ENCODE measurements around the gene PRKD3. TPM values are rescaled to one million over a fixed set of nuclear protein-coding genes. Genes with fewer than 3 reads are reported as not detected.

The PRKD3 gene
- total RNA-seq, 1 experiment from 2014 or later: 96.4 TPM

DNA sequence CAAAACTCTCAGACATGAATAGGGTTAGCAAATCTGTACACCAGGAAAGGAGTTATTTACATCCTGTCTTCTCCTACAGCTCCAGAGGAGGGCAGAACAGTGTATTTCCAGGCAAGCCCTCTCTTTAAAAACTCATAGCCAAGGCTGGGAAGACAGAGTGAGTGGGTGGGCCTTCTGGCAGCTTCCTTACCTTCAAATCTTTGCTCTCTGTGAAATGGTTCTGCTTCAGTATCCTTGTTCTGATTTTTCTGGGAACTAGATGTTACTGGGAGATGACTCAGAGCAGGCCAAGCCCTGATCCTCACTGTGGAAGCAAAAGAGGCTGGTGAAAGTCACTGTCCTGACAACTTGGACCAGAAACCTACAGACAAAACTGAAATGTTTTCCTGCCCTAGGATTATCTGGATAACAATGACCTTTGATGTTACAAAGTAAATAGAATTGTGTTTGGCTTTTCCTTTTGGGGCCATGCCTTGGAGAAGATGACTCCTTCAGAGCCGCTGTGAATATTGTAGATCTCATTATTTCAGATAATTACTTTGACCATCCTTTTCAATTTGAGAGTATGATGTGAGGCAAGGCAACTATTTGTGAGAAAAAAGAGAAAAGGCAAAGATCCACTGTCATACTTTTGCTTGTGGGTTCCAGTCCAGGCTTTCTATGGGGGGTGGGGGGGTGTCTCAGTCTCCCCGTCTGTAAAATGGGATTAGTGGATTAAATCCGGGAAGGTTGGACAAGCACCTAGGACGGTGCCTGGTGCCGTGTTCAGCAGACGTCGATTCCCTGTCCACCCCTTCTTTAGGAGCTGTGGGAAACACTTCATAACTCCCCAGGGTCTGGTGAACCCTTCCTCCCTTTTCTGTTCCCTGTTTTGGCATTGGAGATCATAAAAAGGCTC, 19.2 kb upstream of the PRKD3 start:
- DNase-seq (ENCODE audit: low read depth): peak; percentile 64

DNA sequence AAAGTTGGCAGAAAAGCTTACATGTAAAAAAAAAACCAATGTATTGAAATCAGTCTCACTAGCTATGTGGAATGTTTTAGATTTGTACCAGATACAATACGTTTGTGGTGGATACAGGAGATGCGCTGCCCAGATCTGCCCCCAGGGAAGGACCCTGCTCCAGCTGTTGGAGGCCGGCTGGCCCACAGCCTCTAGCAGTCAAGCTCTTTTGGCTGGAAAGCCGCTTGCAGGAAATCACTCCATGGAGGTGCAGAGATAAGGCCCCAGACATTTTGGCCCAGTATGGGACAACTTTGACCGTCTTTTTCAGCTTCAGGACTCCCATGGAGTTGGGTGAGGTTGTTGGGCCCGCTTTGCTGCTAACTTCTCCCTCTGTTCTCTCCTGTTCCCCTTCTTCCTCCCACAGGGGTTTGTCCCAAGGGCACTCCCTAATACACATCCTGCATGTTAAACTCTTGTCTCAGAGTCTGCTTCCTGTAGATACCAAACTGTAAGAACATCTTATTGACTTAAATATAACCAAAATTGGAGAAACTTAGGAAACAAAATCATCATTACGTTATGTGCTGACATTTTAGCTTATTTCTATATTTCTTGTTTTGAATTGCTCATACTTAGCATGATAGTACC, 18.1 kb upstream of the PRKD3 start:
- DNase-seq (ENCODE audit: low read depth): no peak

DNA sequence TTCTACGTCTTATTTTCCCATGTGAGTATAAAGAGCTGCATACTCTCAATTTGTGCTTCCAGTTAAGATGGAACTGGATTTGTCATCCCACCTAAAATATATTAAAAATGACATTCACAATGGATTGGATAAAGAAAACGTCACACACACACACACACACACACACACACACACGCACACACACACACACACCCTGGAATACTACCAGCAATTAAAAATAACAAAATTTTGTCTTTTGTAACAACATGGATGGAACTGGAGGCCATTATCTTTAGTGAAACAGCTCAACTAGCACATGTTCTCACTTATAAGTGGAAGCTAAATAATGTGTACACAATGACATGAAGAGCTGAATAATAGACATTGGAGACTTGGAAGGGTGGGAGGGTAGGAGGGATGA, 16.0 kb upstream of the PRKD3 start:
- DNase-seq (ENCODE audit: low read depth): no peak

DNA sequence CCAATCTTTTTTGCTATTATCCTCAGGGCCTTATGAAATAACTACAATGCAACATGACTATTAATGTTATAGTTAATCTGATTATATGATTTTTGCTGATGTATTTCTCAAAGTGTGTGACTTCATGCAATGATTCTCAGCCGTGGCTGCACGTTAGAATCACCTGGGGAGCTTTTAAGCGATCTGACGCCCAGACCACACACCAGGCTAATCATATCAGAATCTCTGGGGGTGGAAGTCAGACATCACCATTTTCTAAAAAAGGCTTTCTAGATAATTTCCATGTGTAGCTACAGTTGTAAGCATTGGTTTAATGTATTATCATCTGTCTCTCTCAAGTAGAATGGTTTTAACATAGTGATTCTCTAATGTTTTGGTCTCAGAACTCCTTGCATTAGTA, 14.3 kb upstream of the PRKD3 start:
- DNase-seq (ENCODE audit: low read depth): no peak

DNA sequence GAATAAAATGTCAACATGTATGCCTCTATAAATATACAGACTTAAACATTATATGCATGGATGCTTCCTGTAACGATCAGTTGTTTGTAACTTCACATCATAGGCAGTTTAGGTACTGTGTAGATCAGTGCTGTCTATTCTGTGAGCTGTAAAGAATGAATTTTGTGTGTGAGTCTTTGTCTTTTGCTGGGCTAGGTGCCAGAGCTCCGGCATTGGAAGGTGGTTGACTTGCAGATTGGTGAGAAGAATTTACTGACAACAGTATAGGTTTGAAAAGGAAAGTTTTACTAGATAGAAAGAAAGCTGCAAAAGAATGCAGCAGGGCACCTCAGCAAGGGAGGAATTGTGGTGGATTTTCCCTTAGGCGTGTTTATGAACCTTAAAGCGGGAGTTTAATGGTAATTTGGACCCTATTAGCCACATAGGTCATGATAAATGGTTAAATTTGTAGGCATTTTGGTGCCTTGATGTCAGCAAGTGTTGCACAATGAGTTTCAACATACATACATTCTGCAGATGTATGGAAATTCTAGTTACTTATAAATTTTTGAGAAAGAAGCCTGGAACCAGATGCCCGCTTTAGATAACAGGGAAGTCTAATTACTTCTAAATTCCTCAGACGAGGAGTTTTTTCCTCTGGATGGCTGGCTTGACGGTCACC, 13.1 kb upstream of the PRKD3 start:
- DNase-seq (ENCODE audit: low read depth): no peak

DNA sequence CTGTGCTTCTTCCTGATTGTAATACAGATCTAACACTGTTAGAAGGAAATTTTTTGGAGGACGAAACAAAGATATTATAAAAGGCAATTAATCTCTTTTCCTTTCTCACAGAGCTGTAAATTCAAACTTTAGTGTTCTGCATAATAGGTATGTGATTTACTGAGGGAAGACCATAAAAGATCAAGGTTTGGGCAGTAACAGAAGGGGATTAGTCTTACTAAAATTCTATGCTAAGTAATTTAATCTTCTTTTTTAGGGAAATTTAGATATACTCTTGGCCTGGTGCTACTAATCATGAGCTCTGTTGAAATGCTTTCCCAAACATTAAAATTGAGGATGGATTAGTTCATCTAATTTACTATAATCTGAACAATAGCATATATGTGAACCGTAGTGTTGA, 11.0 kb upstream of the PRKD3 start:
- DNase-seq (ENCODE audit: low read depth): no peak

DNA sequence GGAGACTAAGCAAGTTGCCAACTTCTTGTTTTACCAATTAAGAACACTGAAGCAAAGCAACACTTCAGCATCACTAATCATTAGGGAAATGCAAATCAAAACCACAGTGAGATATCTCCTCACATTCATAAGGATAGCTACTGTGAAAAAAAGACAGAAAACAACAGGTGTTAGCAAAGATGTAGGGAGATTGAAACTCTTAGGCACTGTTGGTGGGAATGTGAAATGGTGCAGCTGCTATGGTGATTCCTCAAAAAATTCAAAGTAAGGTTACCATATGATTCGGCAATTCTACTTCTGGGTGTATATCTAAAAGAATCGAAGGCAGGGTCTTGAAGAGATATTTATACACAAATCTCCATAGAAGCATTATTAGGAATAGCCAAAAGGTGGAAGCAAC, 8.6 kb upstream of the PRKD3 start:
- no peak for DNase-seq (ENCODE audit: low read depth)

DNA sequence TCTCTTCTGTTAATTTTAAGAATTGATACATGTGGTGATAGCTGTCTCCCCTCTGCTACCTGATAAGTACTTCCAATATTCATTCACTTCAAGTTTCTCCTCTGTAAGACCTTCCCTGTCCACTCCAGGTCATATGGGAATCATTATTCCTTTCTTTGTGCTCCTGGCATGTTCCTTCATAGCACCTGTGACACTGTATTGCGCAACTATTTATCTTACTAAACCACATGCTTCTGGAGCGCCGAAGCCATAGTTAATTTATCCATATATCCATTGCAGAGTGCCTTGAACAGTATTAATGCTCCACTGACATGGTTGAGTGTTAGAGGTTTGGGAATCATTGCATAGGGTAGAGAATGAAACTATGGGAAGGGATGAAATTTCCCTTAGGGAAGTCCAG, 7.9 kb upstream of the PRKD3 start:
- DNase-seq (ENCODE audit: low read depth): no peak

DNA sequence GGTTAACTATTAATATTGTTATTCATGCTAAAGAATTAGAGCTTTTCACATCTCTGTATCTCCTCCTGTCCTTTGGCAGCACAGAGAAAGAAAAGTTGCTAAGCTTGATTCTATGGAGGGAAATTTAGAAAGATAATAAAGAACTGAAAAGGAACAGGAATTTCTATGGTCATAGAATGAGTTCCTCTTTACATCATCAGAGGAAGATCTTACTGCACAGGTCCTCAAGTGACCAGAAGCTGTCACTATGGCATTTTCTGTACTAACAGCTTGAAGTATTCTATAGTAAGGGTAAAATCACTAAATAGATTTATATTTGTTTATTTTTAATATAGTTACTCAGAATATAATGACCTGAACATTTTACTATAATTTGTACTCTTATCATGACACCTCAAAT, 6.0 kb upstream of the PRKD3 start:
- no peak for DNase-seq (ENCODE audit: low read depth)

DNA sequence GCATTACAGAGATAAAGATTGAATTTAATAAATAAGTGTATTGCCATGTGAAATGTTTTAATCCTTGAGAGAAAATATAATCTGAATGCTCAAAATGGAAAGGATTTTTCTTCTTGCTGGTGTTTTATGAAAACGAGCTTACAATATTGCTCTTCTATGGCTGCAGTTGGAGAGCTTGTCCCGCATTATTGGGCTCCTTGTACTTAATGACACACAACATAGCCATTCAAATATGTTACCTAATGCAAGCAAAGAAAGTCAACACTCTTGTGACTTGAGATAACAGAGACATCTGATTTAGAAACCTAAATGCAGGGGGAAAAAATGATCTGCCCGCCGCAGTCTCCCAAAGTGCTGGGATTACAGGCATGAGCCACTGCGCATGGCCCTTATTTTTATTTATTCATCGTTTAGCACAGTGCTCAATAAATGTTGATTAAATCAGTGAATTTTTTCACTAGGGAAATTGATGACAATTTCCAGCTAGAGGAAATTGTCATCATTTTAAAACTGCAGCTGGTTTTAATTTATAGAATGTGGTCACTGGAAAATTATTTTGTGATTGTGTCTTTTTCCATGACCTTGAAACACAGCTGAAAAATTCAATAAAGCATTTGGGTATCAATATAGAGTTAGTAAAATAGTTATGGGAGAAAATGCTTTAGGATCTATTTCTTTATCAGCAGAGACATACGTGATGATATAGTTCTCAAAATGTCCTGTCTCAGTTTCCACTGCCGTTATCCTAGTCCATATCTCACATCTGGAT, 2.4 kb upstream of the PRKD3 start:
- DNase-seq (ENCODE audit: low read depth): no peak

DNA sequence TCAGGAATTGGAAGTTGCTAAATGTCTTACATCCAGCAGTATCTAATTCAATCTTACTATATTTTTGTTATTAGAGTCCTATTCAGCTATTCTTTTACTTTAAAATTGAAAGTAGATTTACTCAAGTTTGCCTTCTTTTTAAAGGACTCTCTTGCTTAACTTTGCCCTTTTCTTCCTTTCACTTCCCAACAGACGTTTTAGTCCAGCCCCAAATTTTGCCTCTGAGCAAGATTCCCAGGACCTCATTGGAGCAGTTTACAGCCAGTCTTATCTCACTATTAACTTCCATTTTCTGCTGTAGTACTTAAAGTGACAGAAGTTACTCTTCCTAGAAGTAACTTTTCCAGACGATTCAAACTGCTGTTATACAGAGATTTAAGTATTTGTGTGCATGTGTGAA, 1.7 kb upstream of the PRKD3 start:
- peak; percentile 92 for DNase-seq (ENCODE audit: low read depth)

DNA sequence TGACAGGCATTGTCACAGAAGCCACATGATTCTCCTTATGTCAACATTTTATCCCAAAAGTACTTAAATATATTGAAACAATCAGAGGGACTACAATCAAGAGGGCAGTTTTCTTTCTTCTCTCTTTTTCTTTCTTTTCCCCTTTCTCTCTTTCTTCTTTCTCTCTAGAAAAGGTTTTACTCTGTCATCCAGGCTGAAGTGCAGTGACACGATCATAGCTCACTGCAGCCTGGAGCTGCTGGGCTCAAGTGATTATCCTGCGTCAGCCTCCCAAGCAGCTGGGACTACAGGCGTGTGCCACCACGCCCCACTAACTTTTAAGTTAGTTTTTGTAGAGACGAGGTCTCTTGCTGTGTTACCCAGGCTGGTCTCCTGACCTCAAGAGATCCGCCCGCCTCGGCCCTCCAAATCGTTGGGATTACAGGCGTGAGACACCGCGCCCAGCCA, 1.0 kb upstream of the PRKD3 start:
- no peak for DNase-seq (ENCODE audit: low read depth)

DNA sequence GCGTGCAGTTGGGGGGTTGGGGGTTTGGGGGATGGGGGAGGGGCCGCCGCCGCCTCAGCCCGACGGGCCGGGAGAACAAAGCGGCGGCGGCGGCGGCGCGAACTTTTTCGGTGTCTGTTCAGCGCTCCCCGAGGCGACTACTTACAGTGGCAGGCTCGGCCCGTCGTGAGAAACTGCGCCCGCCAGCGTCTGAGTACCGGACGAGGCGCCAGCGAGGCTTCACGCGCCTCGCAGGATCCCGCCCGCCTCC, 172 bp downstream of the PRKD3 start:
- peak; percentile 77 for DNase-seq (ENCODE audit: low read depth)

DNA sequence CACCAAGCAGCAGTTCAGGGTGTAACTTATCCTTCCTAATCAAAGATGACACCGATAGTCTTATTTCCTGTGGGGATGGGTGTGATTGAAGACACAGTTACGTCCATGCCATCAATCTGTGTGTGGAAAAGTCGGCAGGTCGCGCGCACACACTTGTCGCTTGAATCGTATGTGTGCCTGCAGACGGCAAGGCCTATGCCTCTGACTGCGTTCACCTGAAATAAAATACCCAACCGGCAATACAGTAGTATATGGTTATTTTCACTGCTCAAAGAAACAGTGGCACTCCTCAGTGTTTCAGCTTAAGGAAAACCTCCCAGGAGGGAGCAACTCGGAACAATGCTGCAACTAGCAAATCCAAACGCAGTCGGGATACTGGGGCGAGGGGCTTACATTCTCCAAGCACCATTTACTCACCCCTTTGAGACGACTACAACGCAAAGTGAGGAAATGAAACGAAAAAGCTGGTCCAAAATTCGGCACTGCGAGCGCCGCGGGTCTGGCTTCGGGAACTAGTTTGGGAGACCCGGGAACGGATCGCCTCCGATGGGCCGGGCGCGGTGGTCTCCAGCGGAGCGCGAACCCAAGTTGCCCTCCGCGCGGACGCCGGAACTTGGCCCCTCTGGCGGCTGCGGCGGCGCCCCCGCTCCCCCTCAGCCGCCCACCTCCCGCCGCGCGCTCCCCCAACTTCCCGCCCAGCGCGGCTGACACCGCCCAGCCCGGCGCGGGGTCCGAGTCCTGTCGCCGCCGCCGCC, 675 bp downstream of the PRKD3 start:
- DNase-seq (ENCODE audit: low read depth): peak; percentile 37

DNA sequence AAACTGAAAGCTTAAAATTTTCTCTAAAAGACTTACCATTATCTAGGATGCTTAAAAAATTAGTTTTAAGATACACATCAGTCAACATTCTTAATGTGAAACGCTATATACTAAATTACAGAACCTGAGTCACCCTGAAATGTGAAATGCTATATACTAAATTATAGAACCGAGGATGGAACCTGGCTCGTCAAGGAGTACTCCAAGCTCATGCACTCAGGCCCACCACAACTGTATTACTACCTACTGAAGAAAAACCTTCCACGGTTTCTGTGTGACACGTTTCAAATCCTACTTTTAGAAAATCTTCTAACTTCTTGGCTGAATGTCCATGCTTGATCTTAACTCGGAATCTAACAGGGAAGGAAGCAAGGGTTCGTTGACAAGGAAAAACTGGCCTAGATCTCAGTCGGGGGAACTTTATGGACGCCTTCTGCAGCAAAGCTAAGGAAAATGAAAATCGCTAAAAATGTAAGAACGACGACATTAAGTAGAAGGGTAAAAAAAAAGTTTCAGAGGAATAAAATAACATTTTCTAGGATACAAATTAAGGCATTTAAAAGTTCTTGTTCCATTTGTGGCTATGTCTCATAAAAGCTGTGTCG, 1.4 kb downstream of the PRKD3 start:
- DNase-seq (ENCODE audit: low read depth): peak; percentile 2

DNA sequence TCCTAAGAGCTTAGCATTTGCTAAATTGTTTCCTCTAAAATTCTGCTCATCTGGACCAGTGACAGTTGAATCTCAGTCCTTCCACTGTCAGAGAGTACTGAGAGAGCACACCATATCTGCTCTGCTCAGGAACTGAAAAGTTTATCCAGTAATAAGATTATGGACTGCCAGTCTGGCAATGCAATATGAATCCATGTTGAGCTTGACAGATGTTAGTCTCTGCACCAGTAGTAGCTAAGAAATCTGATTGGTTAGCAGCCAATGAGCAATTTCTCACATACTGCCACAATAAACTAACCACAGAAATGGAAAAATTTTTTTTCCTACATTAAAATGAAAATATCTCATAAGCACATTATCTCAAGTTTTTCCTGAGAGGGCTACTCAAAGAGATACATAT, 2.3 kb downstream of the PRKD3 start:
- peak; percentile 46 for DNase-seq (ENCODE audit: low read depth)

DNA sequence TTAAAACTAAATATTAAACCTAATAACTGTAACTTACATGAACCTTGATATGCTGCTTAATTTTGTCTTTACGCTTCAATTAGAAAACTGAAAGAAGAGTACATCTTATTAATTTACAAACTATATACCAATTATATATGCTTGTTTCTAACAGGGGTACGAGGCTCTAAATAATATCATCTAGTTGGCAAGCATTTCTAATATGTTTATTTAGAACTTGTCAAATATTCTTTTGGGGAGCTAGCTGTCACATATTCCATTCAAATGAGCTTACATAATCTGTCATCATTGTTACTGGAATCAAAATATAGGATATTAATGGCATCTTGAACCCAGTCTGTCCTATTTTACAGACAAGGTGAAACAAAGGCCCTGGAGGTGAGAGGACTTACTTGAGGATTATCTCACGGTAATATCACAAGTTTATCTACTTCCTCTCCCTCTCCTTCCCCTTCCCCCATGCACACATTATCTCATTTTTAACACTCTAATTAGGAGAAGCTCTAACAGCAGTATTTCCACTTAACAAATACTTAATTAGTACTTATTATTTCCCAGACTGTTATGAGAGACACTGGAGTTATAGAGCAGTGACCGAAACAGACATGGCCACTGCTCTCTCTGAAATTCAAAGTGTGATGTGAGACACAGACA, 3.5 kb downstream of the PRKD3 start:
- DNase-seq (ENCODE audit: low read depth): no peak

DNA sequence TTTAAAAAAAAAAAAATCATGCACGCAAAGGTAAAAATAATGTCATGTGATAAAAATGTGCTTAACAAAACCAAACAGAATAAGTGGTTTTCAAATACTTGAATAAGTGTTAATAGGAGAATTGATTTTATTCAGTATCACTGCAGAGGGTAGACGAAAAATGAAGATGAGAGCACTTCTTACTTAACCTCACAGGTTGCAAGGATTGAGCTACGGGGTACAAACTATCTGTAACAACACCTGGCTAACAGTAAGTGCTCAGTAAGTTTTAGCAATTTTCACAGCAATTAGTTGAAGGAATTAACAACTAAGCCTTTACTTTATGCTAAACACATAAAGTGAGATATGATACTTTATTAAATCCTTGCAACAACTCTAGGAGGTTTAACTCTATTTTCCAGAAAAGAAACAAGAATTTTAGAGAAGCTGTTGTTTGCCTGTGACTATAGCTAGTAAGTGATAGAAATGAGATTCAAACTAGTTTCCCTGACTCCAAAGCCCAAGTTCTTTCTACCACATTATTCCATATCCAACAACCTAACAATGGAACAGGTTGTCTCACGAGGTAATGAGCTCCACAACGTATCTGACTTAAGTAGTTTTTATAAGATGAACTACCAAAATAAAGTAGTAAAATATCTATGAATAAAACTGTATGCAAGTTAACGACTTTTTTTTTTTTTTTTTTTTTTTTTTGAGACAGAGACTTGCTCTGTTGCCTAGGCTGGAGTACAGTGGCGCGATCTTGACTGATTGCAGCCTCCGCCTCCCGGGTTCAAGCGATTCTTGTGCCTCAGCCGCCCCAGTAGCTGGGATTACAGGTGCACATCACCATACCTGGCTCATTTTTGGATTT, 4.7 kb downstream of the PRKD3 start:
- DNase-seq (ENCODE audit: low read depth): no peak

DNA sequence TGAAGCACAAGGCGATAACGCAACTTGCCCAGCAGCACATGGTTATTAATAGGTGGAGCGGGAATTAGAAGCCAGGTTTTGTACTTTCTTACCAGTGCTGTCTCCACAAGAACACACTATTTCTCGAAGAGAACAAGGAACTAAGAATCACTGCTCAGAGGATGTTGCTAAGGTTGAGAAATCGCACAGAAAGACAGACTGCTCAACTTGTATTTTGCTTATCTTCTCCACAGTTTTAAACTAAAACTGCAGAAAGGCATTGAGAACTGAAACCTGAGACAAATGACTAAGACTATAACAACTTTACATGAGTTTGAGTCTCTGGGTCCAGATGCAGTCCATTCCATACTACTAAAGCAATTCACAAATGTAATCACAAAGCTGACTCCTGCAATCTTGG, 6.2 kb downstream of the PRKD3 start:
- no peak for DNase-seq (ENCODE audit: low read depth)

DNA sequence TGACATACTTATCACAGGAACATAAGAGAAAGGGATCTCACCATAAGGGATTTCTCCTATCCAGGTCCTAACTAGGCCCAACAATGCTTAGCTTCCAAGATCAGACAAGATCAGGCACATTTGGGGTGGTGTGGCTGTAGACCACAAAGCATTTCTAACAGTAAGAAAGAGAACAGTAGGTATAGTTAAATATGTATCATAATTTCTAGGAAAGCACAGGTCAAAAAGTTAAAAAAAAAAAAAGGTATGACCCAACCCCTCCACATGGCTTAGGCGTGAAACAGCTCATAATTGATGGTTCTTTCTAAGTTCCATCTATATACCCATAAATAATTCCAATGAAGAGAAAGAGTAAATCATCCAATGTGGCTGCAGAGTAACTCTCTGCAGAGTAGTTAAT, 6.9 kb downstream of the PRKD3 start:
- DNase-seq (ENCODE audit: low read depth): no peak
